H1 (cell line): Measurements from ENCODE around the gene ELOA2.

Experiments
- GABPA ChIP-seq: IDR thresholded peaks from 2 replicates; pipeline ENCODE4 v1.6.1; 2011; ENCODE audit warnings: mild to moderate bottlenecking, low read length, moderate library complexity, borderline replicate concordance; ENCODE audit not compliant: insufficient read depth
- KDM5A ChIP-seq: fragments of 200-600 bp; IDR thresholded peaks from 2 replicates; pipeline ENCODE4 v1.7.1; 2012; ENCODE audit warnings: mild to moderate bottlenecking, low read length, inconsistent platforms, mixed read lengths
- TCF12 ChIP-seq: IDR thresholded peaks from 2 replicates; pipeline ENCODE4 v1.6.1; 2011; ENCODE audit warnings: low read depth, mild to moderate bottlenecking, low read length
- TF ChIP-seq, protein P1 (sequence below), 3 experiments: IDR thresholded peaks; 1 replicate in 2 of 3; 2 replicates in 1 of 3; pipeline versions ENCODE4 v1.5.1 to v1.6.1; 2011; ENCODE audit warnings: low read length in 3 of 3, mild to moderate bottlenecking in 3 of 3, inconsistent platforms in 2 of 3, low read depth in 1 of 3, moderate library complexity in 1 of 3; ENCODE audit not compliant: insufficient read depth in 1 of 3; ENCODE audit errors: control extremely low read depth in 1 of 3

DNA sequence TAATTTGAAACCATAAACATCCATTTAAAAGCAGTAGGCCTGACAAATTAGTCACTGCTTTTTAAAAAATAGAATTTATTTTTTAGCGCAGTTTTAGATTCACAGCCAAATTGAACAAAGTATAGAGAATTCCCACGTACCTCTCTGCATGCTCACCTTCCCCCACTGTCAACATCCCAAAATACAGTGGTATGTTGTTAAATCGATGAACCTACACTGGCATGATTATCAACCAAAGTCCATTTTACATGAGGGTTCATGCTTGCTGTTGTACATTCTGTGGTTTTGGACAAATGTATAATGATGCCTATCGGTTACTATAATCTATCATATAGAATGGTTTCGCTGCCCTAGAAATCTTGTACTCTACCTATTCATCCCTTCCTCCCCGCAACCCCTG, 5.6 kb upstream of the ELOA2 start:
- no peak for TF ChIP-seq TCF12
- no peak for TF ChIP-seq KDM5A
- TF ChIP-seq GABPA: no peak
- TF ChIP-seq, protein P1, sequence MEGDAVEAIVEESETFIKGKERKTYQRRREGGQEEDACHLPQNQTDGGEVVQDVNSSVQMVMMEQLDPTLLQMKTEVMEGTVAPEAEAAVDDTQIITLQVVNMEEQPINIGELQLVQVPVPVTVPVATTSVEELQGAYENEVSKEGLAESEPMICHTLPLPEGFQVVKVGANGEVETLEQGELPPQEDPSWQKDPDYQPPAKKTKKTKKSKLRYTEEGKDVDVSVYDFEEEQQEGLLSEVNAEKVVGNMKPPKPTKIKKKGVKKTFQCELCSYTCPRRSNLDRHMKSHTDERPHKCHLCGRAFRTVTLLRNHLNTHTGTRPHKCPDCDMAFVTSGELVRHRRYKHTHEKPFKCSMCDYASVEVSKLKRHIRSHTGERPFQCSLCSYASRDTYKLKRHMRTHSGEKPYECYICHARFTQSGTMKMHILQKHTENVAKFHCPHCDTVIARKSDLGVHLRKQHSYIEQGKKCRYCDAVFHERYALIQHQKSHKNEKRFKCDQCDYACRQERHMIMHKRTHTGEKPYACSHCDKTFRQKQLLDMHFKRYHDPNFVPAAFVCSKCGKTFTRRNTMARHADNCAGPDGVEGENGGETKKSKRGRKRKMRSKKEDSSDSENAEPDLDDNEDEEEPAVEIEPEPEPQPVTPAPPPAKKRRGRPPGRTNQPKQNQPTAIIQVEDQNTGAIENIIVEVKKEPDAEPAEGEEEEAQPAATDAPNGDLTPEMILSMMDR (IDR thresholded peaks at IDR 0.05; ENCODE audit: control extremely low read depth in 1 of 3, insufficient read depth in 1 of 3, low read depth in 1 of 3, low read length in 3 of 3): no peak
